HEK293 (cell line): ENCODE data around the gene LPIN1.

ENCODE experiments used
- BCL11B ChIP-seq: fragments of 450-650 bp; formaldehyde crosslinking; IDR thresholded peaks from 2 replicates; pipeline ENCODE4 v1.5.1; 2016; ENCODE audit warnings: low read depth, missing biosample characterization, missing genetic modification characterization
- BCL6B ChIP-seq: fragments of 450-650 bp; formaldehyde crosslinking; IDR thresholded peaks from 2 replicates; pipeline ENCODE4 v1.5.1; 2017; ENCODE audit warnings: missing biosample characterization, missing genetic modification characterization
- GLIS2 ChIP-seq: fragments of 450-650 bp; formaldehyde crosslinking; IDR thresholded peaks from 2 replicates; pipeline ENCODE4 v1.5.1; 2016; ENCODE audit warnings: missing biosample characterization, missing genetic modification characterization
- IKZF3 ChIP-seq: fragments of 450-650 bp; IDR thresholded peaks from 2 replicates; pipeline ENCODE4 v1.5.0; 2018; ENCODE audit warnings: missing biosample characterization, mild to moderate bottlenecking, missing genetic modification characterization, moderate library complexity
- KLF7 ChIP-seq: fragments of 450-650 bp; formaldehyde crosslinking; IDR thresholded peaks from 2 replicates; pipeline ENCODE4 v1.5.1; 2016; ENCODE audit warnings: missing biosample characterization, missing genetic modification characterization, borderline replicate concordance
- SCRT1 ChIP-seq: fragments of 450-650 bp; formaldehyde crosslinking; IDR thresholded peaks from 2 replicates; pipeline ENCODE4 v1.5.1; 2016; ENCODE audit warnings: missing biosample characterization, missing genetic modification characterization, borderline replicate concordance
- SP2 ChIP-seq: fragments of 450-650 bp; formaldehyde crosslinking; IDR thresholded peaks from 2 replicates; pipeline ENCODE4 v1.5.1; 2016; ENCODE audit warnings: missing biosample characterization, missing genetic modification characterization
- TCF7L2 ChIP-seq: IDR thresholded peaks from 2 replicates; pipeline ENCODE4 v1.6.1; 2011; ENCODE audit warnings: low read depth, mild to moderate bottlenecking, inconsistent platforms, low read length, moderate library complexity, borderline replicate concordance
- TRIM28 ChIP-seq: IDR thresholded peaks from 2 replicates; pipeline ENCODE4 v1.6.1; 2011; ENCODE audit warnings: low read length, control low read depth, borderline replicate concordance
- ZFP3 ChIP-seq: fragments of 450-650 bp; formaldehyde crosslinking; IDR thresholded peaks from 2 replicates; pipeline ENCODE4 v1.5.1; 2016; ENCODE audit warnings: low read depth, missing biosample characterization, missing genetic modification characterization
- ZNF112 ChIP-seq: fragments of 450-650 bp; formaldehyde crosslinking; IDR thresholded peaks from 2 replicates; pipeline ENCODE4 v1.5.0; 2017; ENCODE audit warnings: missing biosample characterization, missing genetic modification characterization
- ZNF146 ChIP-seq: fragments of 450-650 bp; formaldehyde crosslinking; IDR thresholded peaks from 2 replicates; pipeline ENCODE4 v1.5.1; 2016; ENCODE audit warnings: missing biosample characterization, missing genetic modification characterization
- ZNF19 ChIP-seq: fragments of 450-650 bp; formaldehyde crosslinking; IDR thresholded peaks from 2 replicates; pipeline ENCODE4; 2016; ENCODE audit warnings: missing biosample characterization, missing genetic modification characterization, low read depth
- ZNF302 ChIP-seq: fragments of 450-650 bp; formaldehyde crosslinking; IDR thresholded peaks from 2 replicates; pipeline ENCODE4 v1.5.1; 2016; ENCODE audit warnings: missing biosample characterization, missing genetic modification characterization, low read depth
- ZNF391 ChIP-seq: fragments of 450-650 bp; formaldehyde crosslinking; IDR thresholded peaks from 2 replicates; pipeline ENCODE4 v1.5.1; 2016; ENCODE audit warnings: low read depth, missing biosample characterization, missing genetic modification characterization, borderline replicate concordance
- ZNF510 ChIP-seq: fragments of 450-650 bp; formaldehyde crosslinking; IDR thresholded peaks from 2 replicates; pipeline ENCODE4 v1.5.1; 2018; ENCODE audit warnings: mild to moderate bottlenecking, missing genetic modification characterization, missing biosample characterization; ENCODE audit not compliant: insufficient replicate concordance
- ZNF513 ChIP-seq: fragments of 450-650 bp; IDR thresholded peaks from 2 replicates; pipeline ENCODE4 v1.5.1; 2018; ENCODE audit warnings: missing biosample characterization, missing genetic modification characterization
- ZNF521 ChIP-seq: fragments of 450-650 bp; formaldehyde crosslinking; IDR thresholded peaks from 2 replicates; pipeline ENCODE4 v1.5.1; 2017; ENCODE audit warnings: missing biosample characterization, mild to moderate bottlenecking, missing genetic modification characterization
- ZNF544 ChIP-seq: fragments of 450-650 bp; formaldehyde crosslinking; IDR thresholded peaks from 2 replicates; pipeline ENCODE4 v1.5.0; 2017; ENCODE audit warnings: missing biosample characterization, missing genetic modification characterization
- ZNF600 ChIP-seq: fragments of 450-650 bp; formaldehyde crosslinking; IDR thresholded peaks from 2 replicates; pipeline ENCODE4 v1.5.1; 2016; ENCODE audit warnings: missing biosample characterization, missing genetic modification characterization
- ZNF658 ChIP-seq: fragments of 450-650 bp; formaldehyde crosslinking; IDR thresholded peaks from 2 replicates; pipeline ENCODE4; 2016; ENCODE audit warnings: missing biosample characterization, missing genetic modification characterization
- ZNF664 ChIP-seq: fragments of 450-650 bp; formaldehyde crosslinking; IDR thresholded peaks from 2 replicates; pipeline ENCODE4 v1.5.1; 2016; ENCODE audit warnings: missing biosample characterization, missing genetic modification characterization
- ZXDB ChIP-seq: fragments of 450-650 bp; formaldehyde crosslinking; IDR thresholded peaks from 2 replicates; pipeline ENCODE4 v1.5.1; 2016; ENCODE audit warnings: missing biosample characterization, missing genetic modification characterization
- TF ChIP-seq, protein P1 (sequence below): fragments of 450-650 bp; formaldehyde crosslinking; IDR thresholded peaks from 2 replicates; pipeline ENCODE4 v1.5.1; 2016; ENCODE audit warnings: missing biosample characterization, missing genetic modification characterization
- TF ChIP-seq, protein P2 (sequence below): fragments of 450-650 bp; formaldehyde crosslinking; IDR thresholded peaks from 2 replicates; pipeline ENCODE4 v1.5.1; 2016; ENCODE audit warnings: missing biosample characterization, missing genetic modification characterization
- TF ChIP-seq, protein P3 (sequence below): fragments of 450-650 bp; formaldehyde crosslinking; IDR thresholded peaks from 2 replicates; pipeline ENCODE4; 2016; ENCODE audit warnings: missing biosample characterization, missing genetic modification characterization
- TF ChIP-seq, protein P4 (sequence below): fragments of 450-650 bp; formaldehyde crosslinking; IDR thresholded peaks from 2 replicates; pipeline ENCODE4 v1.5.0; 2017; ENCODE audit warnings: missing biosample characterization, missing genetic modification characterization, borderline replicate concordance

Gene LPIN1

DNA sequence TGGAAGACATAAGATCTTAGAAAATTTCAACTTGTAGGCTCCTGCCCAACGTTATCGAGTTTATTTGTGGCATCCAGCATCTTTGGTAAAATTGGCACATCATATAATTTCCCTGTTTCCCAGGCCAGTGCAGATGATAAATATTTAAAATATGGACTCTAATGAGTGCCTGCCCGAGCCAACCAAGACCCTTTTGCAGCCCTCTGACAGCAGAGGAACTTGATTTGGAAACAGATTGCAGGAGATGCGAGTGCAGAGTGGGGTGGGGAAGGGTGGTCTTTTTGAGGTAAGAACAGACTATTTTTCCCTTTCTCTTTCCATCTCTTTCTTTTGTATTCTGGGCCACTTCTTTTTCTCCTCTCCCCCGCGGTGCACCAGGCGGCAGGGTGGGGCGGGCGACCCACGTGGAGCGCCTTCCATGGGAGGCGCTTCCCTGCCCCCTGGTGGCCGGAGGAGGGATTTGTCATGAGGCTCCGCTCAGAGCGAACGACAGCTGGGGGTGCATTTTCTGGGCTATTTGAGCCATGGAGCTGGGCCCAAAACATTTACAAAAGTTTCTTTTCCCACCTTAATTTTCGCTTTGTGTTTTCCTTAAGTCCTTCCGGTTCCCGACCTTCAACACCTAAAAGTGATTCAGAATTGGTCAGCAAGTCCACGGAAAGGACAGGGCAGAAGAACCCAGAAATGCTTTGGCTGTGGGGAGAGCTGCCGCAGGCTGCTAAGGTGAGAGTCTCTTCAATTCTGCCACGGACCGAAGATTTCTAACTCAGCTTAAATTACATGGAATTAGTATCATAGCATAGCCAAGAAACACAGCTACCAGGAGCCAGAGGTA, 32.7 kb downstream of the LPIN1 start (continued):
- TF ChIP-seq, protein P1, sequence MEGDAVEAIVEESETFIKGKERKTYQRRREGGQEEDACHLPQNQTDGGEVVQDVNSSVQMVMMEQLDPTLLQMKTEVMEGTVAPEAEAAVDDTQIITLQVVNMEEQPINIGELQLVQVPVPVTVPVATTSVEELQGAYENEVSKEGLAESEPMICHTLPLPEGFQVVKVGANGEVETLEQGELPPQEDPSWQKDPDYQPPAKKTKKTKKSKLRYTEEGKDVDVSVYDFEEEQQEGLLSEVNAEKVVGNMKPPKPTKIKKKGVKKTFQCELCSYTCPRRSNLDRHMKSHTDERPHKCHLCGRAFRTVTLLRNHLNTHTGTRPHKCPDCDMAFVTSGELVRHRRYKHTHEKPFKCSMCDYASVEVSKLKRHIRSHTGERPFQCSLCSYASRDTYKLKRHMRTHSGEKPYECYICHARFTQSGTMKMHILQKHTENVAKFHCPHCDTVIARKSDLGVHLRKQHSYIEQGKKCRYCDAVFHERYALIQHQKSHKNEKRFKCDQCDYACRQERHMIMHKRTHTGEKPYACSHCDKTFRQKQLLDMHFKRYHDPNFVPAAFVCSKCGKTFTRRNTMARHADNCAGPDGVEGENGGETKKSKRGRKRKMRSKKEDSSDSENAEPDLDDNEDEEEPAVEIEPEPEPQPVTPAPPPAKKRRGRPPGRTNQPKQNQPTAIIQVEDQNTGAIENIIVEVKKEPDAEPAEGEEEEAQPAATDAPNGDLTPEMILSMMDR: peak; percentile 86
- TF ChIP-seq BCL6B (tag by site-specific recombination): no peak
- TF ChIP-seq GLIS2: peak; percentile 69
- 0 out of 2 replicates have a peak, but pooled peaks have one; percentile 22 for TF ChIP-seq IKZF3
- no peak for TF ChIP-seq ZXDB
- TF ChIP-seq ZNF19 (tag by site-specific recombination): no peak
- TF ChIP-seq TRIM28: no peak
- TF ChIP-seq KLF7 (tag by site-specific recombination): peak; percentile 60; the same call in 1 of the 2 replicates
- no peak for TF ChIP-seq ZFP3
- TF ChIP-seq, protein P2, sequence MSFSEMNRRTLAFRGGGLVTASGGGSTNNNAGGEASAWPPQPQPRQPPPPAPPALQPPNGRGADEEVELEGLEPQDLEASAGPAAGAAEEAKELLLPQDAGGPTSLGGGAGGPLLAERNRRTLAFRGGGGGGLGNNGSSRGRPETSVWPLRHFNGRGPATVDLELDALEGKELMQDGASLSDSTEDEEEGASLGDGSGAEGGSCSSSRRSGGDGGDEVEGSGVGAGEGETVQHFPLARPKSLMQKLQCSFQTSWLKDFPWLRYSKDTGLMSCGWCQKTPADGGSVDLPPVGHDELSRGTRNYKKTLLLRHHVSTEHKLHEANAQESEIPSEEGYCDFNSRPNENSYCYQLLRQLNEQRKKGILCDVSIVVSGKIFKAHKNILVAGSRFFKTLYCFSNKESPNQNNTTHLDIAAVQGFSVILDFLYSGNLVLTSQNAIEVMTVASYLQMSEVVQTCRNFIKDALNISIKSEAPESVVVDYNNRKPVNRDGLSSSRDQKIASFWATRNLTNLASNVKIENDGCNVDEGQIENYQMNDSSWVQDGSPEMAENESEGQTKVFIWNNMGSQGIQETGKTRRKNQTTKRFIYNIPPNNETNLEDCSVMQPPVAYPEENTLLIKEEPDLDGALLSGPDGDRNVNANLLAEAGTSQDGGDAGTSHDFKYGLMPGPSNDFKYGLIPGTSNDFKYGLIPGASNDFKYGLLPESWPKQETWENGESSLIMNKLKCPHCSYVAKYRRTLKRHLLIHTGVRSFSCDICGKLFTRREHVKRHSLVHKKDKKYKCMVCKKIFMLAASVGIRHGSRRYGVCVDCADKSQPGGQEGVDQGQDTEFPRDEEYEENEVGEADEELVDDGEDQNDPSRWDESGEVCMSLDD (tag by site-specific recombination): no peak
- TF ChIP-seq ZNF658 (tag by site-specific recombination): no peak
- TF ChIP-seq ZNF302 (tag by site-specific recombination): no peak
- TF ChIP-seq ZNF544: no peak
- TF ChIP-seq BCL11B (tag by site-specific recombination): no peak
- no peak for TF ChIP-seq TCF7L2
- no peak for TF ChIP-seq ZNF510
- no peak for TF ChIP-seq ZNF391 (tag by site-specific recombination)
- TF ChIP-seq, protein P3, sequence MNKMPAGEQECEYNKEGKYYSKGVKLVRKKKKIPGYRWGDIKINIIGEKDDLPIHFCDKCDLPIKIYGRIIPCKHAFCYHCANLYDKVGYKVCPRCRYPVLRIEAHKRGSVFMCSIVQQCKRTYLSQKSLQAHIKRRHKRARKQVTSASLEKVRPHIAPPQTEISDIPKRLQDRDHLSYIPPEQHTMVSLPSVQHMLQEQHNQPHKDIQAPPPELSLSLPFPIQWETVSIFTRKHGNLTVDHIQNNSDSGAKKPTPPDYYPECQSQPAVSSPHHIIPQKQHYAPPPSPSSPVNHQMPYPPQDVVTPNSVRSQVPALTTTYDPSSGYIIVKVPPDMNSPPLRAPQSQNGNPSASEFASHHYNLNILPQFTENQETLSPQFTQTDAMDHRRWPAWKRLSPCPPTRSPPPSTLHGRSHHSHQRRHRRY (tag by site-specific recombination): no peak
- no peak for TF ChIP-seq SP2 (tag by site-specific recombination)
- TF ChIP-seq, protein P4, sequence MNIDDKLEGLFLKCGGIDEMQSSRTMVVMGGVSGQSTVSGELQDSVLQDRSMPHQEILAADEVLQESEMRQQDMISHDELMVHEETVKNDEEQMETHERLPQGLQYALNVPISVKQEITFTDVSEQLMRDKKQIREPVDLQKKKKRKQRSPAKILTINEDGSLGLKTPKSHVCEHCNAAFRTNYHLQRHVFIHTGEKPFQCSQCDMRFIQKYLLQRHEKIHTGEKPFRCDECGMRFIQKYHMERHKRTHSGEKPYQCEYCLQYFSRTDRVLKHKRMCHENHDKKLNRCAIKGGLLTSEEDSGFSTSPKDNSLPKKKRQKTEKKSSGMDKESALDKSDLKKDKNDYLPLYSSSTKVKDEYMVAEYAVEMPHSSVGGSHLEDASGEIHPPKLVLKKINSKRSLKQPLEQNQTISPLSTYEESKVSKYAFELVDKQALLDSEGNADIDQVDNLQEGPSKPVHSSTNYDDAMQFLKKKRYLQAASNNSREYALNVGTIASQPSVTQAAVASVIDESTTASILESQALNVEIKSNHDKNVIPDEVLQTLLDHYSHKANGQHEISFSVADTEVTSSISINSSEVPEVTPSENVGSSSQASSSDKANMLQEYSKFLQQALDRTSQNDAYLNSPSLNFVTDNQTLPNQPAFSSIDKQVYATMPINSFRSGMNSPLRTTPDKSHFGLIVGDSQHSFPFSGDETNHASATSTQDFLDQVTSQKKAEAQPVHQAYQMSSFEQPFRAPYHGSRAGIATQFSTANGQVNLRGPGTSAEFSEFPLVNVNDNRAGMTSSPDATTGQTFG: no peak
- no peak for TF ChIP-seq ZNF112 (tag by site-specific recombination)
- no peak for TF ChIP-seq ZNF664
- no peak for TF ChIP-seq ZNF600 (tag by site-specific recombination)
- no peak for TF ChIP-seq SCRT1
- TF ChIP-seq ZNF521 (tag by site-specific recombination): no peak
- TF ChIP-seq ZNF513 (tag by site-specific recombination): no peak
- TF ChIP-seq ZNF146 (tag by site-specific recombination): no peak
